Nephron (organoid): ENCODE results near the gene HK2.

Experiments used
- H3K27ac Mint-ChIP-seq, 3 experiments: 2 replicates each; pipeline ENCODE4 v1.8.0; 2020; ENCODE audit warnings: mixed read lengths in 3 of 3, mild to moderate bottlenecking in 2 of 3, moderate library complexity in 1 of 3
- H3K27me3 Mint-ChIP-seq: 2 replicates; pipeline ENCODE4 v1.8.0; 2021; ENCODE audit warnings: low read depth, mild to moderate bottlenecking, moderate library complexity, mixed read lengths
- H3K36me3 Mint-ChIP-seq: 2 replicates; pipeline ENCODE4 v1.8.0; 2020; ENCODE audit warnings: low read depth, mixed read lengths
- H3K4me1 Mint-ChIP-seq: 2 replicates; pipeline ENCODE4 v1.8.0; 2020; ENCODE audit warnings: mixed read lengths
- H3K4me3 Mint-ChIP-seq, 3 experiments: 2 replicates each; pipeline ENCODE4 v1.8.0; 2020; ENCODE audit warnings: mild to moderate bottlenecking in 3 of 3, mixed read lengths in 3 of 3, moderate library complexity in 2 of 3
- H3K9me3 Mint-ChIP-seq: 2 replicates; pipeline ENCODE4 v1.8.0; 2020; ENCODE audit warnings: mixed read lengths
- CTCF ChIP-seq, 3 experiments: fragments of 200-600 bp; sonication (generic); IDR thresholded peaks; one replicate each; pipeline ENCODE4 v1.5.0; 2021; ENCODE audit warnings: antibody characterized with exemption in 3 of 3; ENCODE audit not compliant: unreplicated experiment in 3 of 3

HK2 gene

DNA sequence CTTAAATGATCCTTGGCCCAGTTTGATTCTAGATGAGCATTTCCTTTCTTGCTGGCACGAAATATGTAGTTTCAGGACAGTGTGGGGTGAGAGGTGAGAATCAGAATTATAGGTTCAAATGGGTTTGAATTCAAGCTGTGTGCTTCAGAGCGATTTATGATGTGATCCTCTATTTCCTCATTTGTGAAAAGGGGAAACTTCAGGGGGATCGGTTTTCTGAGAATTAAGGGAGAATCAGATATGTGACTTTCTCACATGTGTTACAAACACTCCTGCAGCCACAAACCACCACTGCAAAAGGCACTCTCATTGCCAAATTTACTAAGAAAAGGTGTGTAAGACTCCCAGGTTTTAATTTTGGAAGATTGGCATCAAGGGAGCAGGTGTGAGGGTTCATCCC is 24.4 kb downstream of the HK2 start:
- TF ChIP-seq CTCF (IDR thresholded peaks at IDR 0.05; ENCODE audit: unreplicated experiment in 3 of 3), result no peak
- no peaks in the 10 kb centered on the region for H3K27me3 Mint-ChIP-seq
- no peaks in the 10 kb centered on the region for H3K9me3 Mint-ChIP-seq
- peaks cover 8% of the 10 kb centered on the region for H3K36me3 Mint-ChIP-seq
- H3K4me1 Mint-ChIP-seq, result no peaks in the 10 kb centered on the region
- H3K27ac Mint-ChIP-seq, result no peak overlapping the region
- no peak overlapping the region for H3K4me3 Mint-ChIP-seq

GRCh38 chr2:74860079-74860478 is 26.2 kb downstream of the HK2 start:
- H3K27me3 Mint-ChIP-seq, result no peaks in the 10 kb centered on the region
- no peaks in the 10 kb centered on the region for H3K4me1 Mint-ChIP-seq
- no peak for TF ChIP-seq CTCF (IDR thresholded peaks at IDR 0.05; ENCODE audit: unreplicated experiment in 3 of 3)
- no peak overlapping the region for H3K4me3 Mint-ChIP-seq
- H3K36me3 Mint-ChIP-seq, result peaks cover 8% of the 10 kb centered on the region
- no peaks in the 10 kb centered on the region for H3K9me3 Mint-ChIP-seq
- no peak overlapping the region for H3K27ac Mint-ChIP-seq

- Mint-ChIP-seq H3K4me3 (no peak overlapping the region), H3K27me3 (no peaks in the 10 kb centered on the region), H3K9me3 (no peaks in the 10 kb centered on the region), H3K36me3 (peaks cover 4% of the 10 kb centered on the region), H3K27ac (no peak overlapping the region), H3K4me1 (no peaks in the 10 kb centered on the region)
- TF ChIP-seq CTCF (IDR thresholded peaks at IDR 0.05; ENCODE audit: unreplicated experiment in 3 of 3), result no peak
These were observed 26.6 kb downstream of the HK2 start for GRCh38 chr2:74860521-74860920.

- peaks cover under 1% of the 10 kb centered on the region for H3K4me1 Mint-ChIP-seq
- no peaks in the 10 kb centered on the region for H3K9me3 Mint-ChIP-seq
- no peak overlapping the region for H3K27ac Mint-ChIP-seq
- H3K36me3 Mint-ChIP-seq, result peaks cover 2% of the 10 kb centered on the region
- TF ChIP-seq CTCF (IDR thresholded peaks at IDR 0.05; ENCODE audit: unreplicated experiment in 3 of 3), result no peak
- H3K4me3 Mint-ChIP-seq, result no peak overlapping the region
- no peaks in the 10 kb centered on the region for H3K27me3 Mint-ChIP-seq
These were observed 27.6 kb downstream of the HK2 start for GRCh38 chr2:74861531-74861930.

DNA sequence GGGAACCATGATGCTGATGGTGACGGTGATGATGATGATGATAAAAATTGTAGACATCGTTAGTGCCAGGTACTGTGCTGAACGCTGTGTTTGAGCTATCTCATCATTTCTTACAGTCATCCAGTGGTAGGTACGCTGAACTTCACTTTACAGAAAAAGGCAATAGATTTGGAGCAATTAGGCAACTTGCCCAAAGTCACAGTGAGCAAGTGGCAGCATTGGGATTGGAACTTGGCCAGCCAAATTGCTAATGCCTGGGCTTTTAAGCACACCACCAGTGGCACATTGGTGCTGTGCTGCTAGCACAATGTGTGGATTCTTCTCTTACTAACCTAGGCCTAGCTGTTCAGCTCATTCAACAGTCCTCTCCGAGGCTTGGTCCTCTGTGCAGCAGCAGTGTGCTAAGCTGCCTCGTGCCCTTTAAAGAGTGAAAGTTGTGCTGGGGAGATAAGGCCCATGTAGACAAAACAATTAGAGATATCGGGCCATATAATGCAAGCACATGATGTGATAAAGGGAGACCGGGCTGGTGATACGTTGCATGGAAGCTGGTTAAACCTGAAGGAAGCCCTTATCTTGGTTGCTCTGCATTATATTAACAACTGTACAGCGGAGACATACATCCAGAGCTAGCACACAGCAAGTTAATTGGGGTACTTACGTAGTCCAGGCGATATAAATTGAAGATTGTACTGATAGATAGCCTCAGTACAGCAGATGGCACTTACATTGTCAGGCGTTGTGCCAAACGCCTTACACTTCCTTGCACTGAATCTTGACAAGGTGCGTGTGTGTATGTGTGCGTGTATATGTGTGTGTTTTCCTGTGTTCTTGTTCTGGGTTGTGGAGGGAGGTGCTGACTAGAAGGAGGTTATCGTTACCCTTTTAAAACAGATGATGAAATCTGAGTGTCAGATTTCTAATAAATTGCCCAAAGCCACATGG is 28.4 kb downstream of the HK2 start:
- Mint-ChIP-seq H3K27me3 (no peaks in the 10 kb centered on the region), H3K9me3 (no peaks in the 10 kb centered on the region), H3K4me3 (no peak overlapping the region), H3K36me3 (peaks cover 3% of the 10 kb centered on the region), H3K27ac (no peak overlapping the region), H3K4me1 (peaks cover 8% of the 10 kb centered on the region)
- no peak for TF ChIP-seq CTCF (IDR thresholded peaks at IDR 0.05; ENCODE audit: unreplicated experiment in 3 of 3)

DNA sequence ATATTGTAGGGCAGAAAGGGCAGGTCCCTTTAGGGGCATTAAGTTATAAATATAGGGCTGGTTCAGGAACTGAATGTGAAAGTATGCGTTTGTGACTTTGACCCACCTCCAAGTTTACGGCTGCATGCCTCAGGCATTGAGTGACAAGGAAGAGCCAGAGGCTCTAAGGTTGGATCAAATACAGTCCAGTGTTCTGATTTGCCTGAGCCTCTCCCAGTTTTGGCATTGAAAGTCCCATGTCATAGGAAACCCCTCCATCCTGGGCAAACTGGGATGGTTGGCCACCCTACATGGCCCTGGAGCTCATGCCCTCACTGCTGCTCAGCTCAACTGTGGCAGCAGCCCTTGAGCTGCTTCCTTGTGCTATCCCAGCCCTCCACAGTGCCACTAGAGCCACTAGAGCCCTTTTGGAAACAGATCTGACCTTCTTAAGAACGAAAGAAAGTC is 29.9 kb downstream of the HK2 start:
- no peaks in the 10 kb centered on the region for H3K9me3 Mint-ChIP-seq
- peaks cover 19% of the 10 kb centered on the region for H3K4me1 Mint-ChIP-seq
- H3K27me3 Mint-ChIP-seq, result no peaks in the 10 kb centered on the region
- TF ChIP-seq CTCF (IDR thresholded peaks at IDR 0.05; ENCODE audit: unreplicated experiment in 3 of 3), result no peak
- no peak overlapping the region for H3K4me3 Mint-ChIP-seq
- peak overlapping the region in 1 of 3 experiments; percentile 30 for H3K27ac Mint-ChIP-seq
- peaks cover 14% of the 10 kb centered on the region for H3K36me3 Mint-ChIP-seq
